Uterine smooth muscle cell (primary cell): ENCODE data around the gene AGL. TPM values are rescaled to one million over a fixed set of nuclear protein-coding genes. Genes with fewer than 3 reads are reported as not detected.

ENCODE experiments used
- total RNA-seq: library from RNA; depleted of rRNA; stranded (reverse); fragments of >200 nt; gene quantifications from 2 replicates; pipeline ENCODE4 v1.2.3, GENCODE V29; 2014

The AGL gene
- 11.4 and 13.0 TPM in 2 replicates for total RNA-seq

GRCh38 chr1:99849744-99850458 lies at the start of gene AGL:
AGL (plus strand) TSS chr1:99850361; CDS start chr1:99851043, 682 bp downstream.

GRCh38 chr1:99969729-99970621 lies 119.8 kb downstream of the AGL start, which contains the start of gene SLC35A3:
SLC35A3 (plus strand) TSS chr1:99969996; CDS start chr1:99993555, 23,559 bp downstream.

Other genes starting within 250 kb of the AGL start
- gene PALMD, start 204.2 kb upstream of the AGL start, total RNA-seq: 0.37 and 0.55 TPM in 2 replicates
- 40.3 and 54.1 TPM in 2 replicates for gene FRRS1, start 83.7 kb upstream of the AGL start, total RNA-seq
- gene SLC35A3, start 119.6 kb downstream of the AGL start, total RNA-seq: 40.6 and 48.6 TPM in 2 replicates